Measurements from ENCODE around the gene DNAH10. TPM values are rescaled to one million over a fixed set of nuclear protein-coding genes. Genes with fewer than 3 reads are reported as not detected.

DNAH10 gene
- total and polyA plus RNA-seq, 2 of the 4 experiments (the other 2 are of a cell fraction), result 0.18 to 0.22 TPM

DNA sequence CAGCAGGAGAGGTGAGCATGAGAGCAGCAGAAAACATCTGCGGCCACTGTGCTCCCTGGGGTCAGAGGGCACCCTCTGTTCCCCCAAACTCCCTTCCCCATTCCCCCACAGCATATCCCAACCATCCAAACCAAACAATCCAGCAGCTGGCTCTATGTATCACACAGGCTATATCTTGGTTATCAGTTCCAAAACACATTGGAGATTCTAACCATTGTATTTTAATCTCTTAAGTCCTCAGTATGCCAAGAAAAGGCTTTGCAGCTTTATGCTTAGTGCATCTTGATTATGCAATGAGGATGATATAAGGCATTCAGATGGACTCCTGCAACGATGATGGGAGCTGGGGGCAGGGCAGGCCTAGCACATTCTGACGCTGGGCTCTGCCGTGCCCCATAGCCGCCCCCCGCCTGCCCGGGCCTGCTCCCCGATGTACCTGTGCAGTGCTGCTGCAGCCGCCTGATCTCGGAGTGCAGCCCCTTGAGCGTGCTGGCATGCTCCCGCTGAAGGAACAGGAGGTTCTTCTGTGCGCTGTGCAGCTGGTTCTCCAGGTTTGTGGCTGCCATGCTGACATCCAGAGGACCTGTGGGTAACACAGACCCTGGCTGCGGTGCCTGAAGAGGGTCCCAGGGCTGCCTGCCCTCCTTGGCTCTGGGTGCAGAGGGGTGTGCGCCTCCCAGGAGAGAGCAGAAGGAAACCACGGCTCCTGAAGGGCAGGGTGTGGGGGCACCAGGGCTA lies 181.0 kb downstream of the DNAH10 start:
- Histone ChIP-seq H3K56ac (ENCODE audit: extremely low read depth, insufficient read depth, low read length) (no peak overlapping the region), H3K9me3 (ENCODE audit: control insufficient read depth, insufficient read depth, low read length) (peaks cover 6% of the 10 kb centered on the region), H2BK5ac (ENCODE audit: low read depth, low read length, poor library complexity, severe bottlenecking) (peak overlapping the region; percentile 55), H3K79me1 (ENCODE audit: low read depth in 1 of 2, low read length in 2 of 2) (peaks cover 6 to 37% of the 10 kb centered on the region in 2 experiments; a peak in 3 of 4 replicates), H3K23ac (ENCODE audit: low read depth, low read length) (no peak overlapping the region), H3K36me3 (ENCODE audit: control insufficient read depth, insufficient read depth, low read length) (peaks cover 43% of the 10 kb centered on the region), H2AK5ac (ENCODE audit: low read depth, low read length) (peak overlapping the region; percentile 72; the same call in 1 of the 2 replicates), H4K8ac (ENCODE audit: low read depth in 2 of 2, low read length in 2 of 2) (no peak overlapping the region; a peak in 1 of 4 replicates), H4K20me1 (ENCODE audit: insufficient read depth, low read length) (peaks cover 7% of the 10 kb centered on the region), H3K4me3 (ENCODE audit: insufficient read depth, low read depth, low read length) (no peak overlapping the region), H3K18ac (ENCODE audit: low read depth, low read length) (no peak overlapping the region), H2BK120ac (ENCODE audit: low read depth, low read length) (peak overlapping the region; percentile 50; the same call in 1 of the 2 replicates), H3K9ac (ENCODE audit: low read depth, low read length) (no peak overlapping the region), H2BK20ac (ENCODE audit: low read depth, low read length) (no peak overlapping the region), H2BK15ac (ENCODE audit: low read depth, low read length) (no peak overlapping the region), H3K27me3 (ENCODE audit: control insufficient read depth, insufficient read depth, low read length) (no peaks in the 10 kb centered on the region), H3K14ac (replicated peaks; ENCODE audit: low read depth, low read length) (peak overlapping the region; percentile 8; the same call in 1 of the 2 replicates), H2AK9ac (replicated peaks; ENCODE audit: low read depth, low read length, poor library complexity) (peak overlapping the region; percentile 35), H4K91ac (ENCODE audit: insufficient read depth, low read depth, low read length) (no peak overlapping the region), H3K9me1 (ENCODE audit: insufficient read depth, low read length) (peaks cover 18% of the 10 kb centered on the region; the same call in 1 of the 2 replicates), H3K4ac (ENCODE audit: low read depth, low read length) (peak overlapping the region; percentile 64), H2AFZ (replicated peaks; ENCODE audit: low read length, poor library complexity) (no peak overlapping the region), H3K4me2 (ENCODE audit: low read depth, low read length) (no peak overlapping the region), H3K4me1 (ENCODE audit: control insufficient read depth, insufficient read depth, low read length) (peaks cover 15% of the 10 kb centered on the region), H4K5ac (ENCODE audit: low read depth, low read length) (no peak overlapping the region), H3K27ac (ENCODE audit: insufficient read depth, low read length) (0 out of 2 replicates have a peak overlapping the region, but pooled peaks have one; percentile 7)
- ATAC-seq (ENCODE audit: low read depth) (no peak; the same call in 1 of the 2 replicates), DNase-seq (peak; percentile 41)
- WGBS, 2 experiments (ENCODE audit: extremely low coverage in 2 of 2, insufficient read length in 1 of 2), result 98% methylated on average over 12 of the region's 16 CpGs; no CpG with 5 or more reads in 1 of the 2 experiments
- dilution Hi-C loops (cut with HindIII; ENCODE audit: low sequenced_read_pairs, unreplicated experiment), result no loop called here
- in situ Hi-C loops (cut with MboI; ENCODE audit: low sequenced_read_pairs), result no loop called here
- TF ChIP-seq CEBPB (IDR thresholded peaks at IDR 0.05; ENCODE audit: low read depth, low read length), result peak; percentile 71
- TF ChIP-seq RAD21 (IDR thresholded peaks at IDR 0.05; ENCODE audit: low read length), result no peak
- ChIA-PET CTCF (interaction anchor here (1.0 kb wide), 1 partner anchor 16 kb away, joined by 4 read pairs; no protein-coding TSS in a partner anchor), POLR2A (ENCODE audit: unreplicated experiment) (no interaction called here)
- BruUV-seq (replicated peaks), result no TSS peak
- intact Hi-C loops (cut with micrococcal nuclease), result no loop called here
